Stimulated activated CD8-positive, alpha-beta memory T cell treated with anti-CD3 and anti-CD28 coated beads, Interleukin-15, amount 100 ng/mL, for 1 hour (primary cell): ENCODE data around the gene STX4.

Source experiments
- DNase-seq: peaks from one replicate; pipeline ENCODE4 v3.0.0-alpha.2; 2020; ENCODE audit warnings: low read depth

The STX4 gene

GRCh38 chr16:31083981-31084380 lies 50.6 kb downstream of the STX4 start:
- no peak for DNase-seq

GRCh38 chr16:31084584-31085302 lies 51.4 kb downstream of the STX4 start:
- DNase-seq: no peak

GRCh38 chr16:31085411-31085810 lies 52.1 kb downstream of the STX4 start:
- DNase-seq: no peak

- DNase-seq: no peak
Measured at GRCh38 chr16:31085873-31086628, 52.7 kb downstream of the STX4 start.

- no peak for DNase-seq
Measured at GRCh38 chr16:31086629-31086906, 53.2 kb downstream of the STX4 start.

- DNase-seq: no peak
Measured at GRCh38 chr16:31087481-31087880, 54.1 kb downstream of the STX4 start.

- no peak for DNase-seq
Measured at GRCh38 chr16:31087971-31088370, 54.6 kb downstream of the STX4 start.

GRCh38 chr16:31088459-31089183 lies 55.3 kb downstream of the STX4 start, which contains the start of gene PRSS53:
Gene PRSS53 (minus strand): TSS chr16:31088943. CDS start chr16:31088809, 134 bp downstream.
- DNase-seq: no peak

- DNase-seq: no peak
Measured at GRCh38 chr16:31089199-31089598, 55.8 kb downstream of the STX4 start.
